Activated T-cell treated with anti-CD3 and anti-CD28 coated beads for 1 hour (primary cell): ENCODE data around the gene CASP4.
"Not testable (repeated sequence)": the region's sequence is repeated elsewhere in the genome, so short reads cannot be mapped to it uniquely, and the experiment has no call there.

Experiments
- DNase-seq: peaks from one replicate; pipeline ENCODE4 v3.0.0-alpha.2; 2020; ENCODE audit warnings: low read depth

CASP4 gene

DNA sequence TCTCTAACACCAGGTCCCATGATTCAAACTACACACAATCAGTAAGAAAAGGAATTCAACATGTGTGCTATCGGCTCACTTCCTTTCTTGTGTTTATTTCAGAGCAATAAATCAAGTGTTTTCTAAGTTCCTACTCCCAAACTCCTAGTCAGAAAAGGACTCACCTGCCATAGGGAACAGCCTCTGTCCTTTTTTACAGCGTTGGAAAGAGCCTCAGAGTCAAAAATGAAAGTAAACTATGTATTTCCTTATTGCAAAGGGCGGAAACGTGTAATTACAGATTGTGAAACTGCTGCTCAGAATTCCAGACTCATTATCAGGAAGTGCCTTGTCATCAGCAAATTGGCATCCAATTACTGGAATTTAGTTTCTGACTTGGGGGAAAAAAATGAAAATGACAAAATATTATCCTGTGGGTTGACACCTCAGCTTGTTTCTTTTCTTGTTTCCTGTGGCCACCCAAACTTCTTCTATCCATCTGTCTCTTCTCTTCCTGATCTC, at the start of gene CASP4:
CASP4 (minus strand) TSS at position 220 of the 501 bp plus-strand sequence; CDS start at position 171, 49 bp downstream.
- DNase-seq: no peak

DNA sequence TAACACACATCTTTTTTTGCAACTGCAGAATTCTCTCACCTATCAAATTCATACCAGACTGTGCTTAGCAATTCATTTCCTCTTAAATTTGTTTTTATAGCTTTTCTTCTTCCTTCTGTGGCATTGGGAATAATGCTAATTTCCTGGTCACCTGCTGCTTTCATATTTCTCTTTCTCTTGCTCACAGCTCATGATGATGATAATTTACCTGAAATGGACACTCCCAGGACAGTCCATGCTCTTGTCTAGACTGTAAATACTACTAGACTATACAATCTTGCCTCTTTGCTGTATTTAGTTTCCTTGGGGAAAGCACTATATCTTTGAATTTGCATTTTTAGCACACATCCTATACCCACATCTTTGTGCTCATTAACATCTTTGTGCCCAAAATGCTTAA, 39.1 kb upstream of the CASP4 start:
- DNase-seq: no peak

DNA sequence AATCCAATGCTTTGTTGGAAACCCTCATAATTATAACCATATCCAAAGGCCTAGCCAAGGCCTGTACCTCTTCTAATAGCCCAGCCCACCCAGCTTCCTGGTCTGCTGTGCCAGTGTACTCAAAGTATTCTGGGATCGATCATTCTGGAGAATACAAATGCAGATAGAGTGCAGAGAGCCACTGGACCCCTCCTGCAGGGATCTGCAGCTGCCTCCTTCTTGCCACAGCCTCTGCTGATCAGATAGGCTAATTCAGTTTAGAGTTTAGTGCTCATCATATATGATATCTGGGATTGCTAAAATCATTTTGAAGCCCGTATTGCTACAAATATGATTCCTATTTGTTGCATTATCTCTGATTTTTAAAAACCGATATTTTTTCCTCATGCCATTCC, 37.1 kb upstream of the CASP4 start:
- no peak for DNase-seq

DNA sequence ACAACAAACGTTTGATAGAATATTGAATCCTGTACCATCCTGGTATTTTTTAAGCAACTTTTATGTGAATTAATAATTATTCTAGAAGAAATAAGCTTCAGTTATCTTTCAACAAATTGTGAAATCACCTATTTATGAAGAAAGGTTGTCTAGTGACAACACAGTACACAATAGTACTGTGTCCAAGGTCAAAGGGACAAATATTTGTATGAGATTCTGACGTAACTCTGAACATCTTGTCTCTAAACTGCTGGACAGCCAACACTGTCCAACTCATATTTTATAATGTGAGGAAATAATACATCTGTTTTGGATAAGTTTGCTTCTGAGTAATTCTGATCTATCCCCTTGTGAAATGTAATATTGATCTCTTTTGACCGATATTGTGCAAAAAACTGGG, 35.6 kb upstream of the CASP4 start:
- no peak for DNase-seq

DNA sequence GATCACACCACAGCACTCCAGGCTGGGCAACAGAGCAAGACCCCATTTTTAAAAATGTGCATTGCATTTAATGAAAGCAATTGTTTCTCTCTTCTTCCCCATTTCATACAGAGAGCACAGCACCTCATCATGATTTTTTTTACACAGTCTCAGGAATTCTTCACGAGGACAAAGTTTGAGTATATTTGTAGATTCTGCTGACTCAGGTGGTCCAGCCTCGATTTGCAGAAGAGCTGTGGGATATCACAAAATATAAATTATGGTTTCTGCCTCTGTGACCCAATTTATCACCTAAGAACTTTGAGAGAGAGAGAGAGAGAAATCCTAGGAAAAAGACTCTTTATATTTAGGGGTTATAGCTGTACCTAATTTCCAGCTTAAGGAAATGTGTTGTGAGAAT, 34.8 kb upstream of the CASP4 start:
- DNase-seq: no peak

DNA sequence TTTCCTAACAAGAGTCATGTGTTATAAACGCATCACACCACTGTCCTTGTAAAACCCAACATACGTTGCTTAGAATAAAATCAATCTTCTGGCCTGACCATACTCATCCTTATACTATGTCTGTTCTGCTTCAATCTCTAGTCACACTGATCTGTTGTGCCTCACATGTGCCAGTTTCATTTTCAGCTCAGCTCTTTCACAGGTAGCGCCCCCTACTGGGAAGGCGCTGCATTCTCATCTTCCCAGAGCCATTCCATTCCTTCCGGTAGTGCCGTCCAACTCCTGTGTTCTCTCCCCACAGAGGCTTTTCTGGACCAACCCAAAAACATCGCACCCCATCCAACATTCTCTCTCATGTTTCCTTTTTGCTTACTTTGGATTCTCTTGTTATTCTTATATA, 32.4 kb upstream of the CASP4 start:
- peak; percentile 45 for DNase-seq

DNA sequence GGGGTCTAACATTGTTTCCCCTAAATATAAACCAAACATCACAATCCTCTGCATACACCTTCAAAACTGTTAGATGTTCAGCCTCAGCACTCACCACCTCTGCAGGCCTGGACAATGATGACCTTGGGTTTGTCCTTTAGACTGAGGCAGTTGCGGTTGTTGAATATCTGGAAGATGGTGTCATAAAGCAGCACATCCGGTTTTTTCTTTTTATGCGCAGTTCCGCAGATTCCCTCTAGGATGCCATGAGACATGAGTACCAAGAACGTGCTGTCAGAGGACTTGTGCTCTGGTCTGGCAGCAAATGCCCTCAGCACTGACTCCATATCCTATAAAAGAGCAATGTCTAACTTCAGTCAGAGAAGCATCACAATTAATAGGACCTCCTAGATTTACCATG, 31.8 kb upstream of the CASP4 start:
- no peak for DNase-seq

DNA sequence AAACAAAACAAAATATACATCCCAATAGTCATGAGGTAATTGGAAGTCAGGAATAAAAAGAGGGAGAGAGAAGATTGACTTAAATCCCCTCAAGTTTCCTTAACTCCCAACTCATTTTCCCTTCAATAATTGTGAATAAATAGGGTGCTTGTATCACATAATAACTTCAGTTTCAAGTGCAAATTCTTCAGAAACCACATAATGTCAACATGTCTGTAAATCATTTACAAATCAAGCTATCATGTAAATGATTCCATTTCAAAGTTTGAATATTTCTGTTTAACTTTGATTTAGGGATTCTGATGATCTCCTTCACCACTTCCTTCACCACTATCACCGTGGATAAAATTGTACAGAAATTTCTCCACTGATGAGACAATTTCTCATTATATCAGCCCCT, 31.3 kb upstream of the CASP4 start:
- DNase-seq: no peak

DNA sequence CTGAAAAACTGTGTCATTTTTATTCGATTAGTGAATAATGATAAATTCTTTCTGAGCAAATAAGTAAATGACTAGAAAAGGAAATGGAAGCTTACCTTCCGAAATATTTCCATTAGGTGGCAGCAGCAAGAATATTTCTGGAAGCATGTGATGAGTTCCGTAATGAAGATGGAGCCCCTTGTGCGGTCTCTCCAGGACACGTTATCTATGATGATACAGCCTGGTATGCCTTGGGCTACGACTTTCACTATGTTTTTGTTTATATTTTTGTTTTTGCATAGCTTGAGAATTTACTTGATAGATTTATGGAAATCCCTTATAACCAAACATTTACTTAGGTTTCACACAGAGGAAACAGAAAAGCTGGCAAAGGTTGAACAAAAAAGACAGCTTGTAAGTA, 28.9 kb upstream of the CASP4 start:
- DNase-seq: no peak

DNA sequence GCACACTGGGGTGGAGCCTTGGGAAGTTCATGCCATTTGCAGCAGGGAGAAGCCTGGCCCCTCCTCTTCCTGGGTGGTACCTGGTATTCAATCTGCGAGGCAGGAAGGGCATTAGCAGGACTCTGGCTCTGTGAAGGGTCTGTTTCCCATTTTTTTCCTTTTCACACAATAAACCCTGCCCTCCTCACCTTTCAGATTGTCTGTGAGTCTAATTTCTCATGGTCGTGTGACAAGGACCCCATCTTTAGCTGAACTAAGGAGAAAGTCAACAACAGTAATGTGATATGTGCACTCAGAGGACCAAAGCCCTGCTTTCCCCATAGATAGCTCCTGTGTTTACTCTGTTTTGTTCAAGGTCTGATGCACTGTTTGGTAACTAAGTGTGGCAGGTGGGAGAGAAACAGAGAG, 26.6 kb upstream of the CASP4 start:
- no peak for DNase-seq

DNA sequence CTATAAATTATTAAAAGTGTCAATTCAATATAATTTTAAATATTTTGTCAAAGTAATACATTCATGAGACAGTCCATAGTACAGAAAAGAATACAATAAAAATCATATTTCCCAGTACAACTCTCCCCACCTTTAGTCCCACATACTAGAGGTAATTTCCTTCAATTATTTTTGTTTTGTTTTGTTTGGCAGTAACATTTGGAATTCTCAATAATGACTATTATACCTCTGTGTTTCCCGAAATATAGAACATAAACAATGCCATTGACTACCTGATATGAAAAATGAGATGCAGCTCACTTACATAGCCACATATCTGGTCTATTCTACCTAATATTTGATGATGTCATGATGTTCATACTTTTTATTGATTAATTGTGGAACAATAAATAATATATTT, 24.4 kb upstream of the CASP4 start:
- DNase-seq: no peak

DNA sequence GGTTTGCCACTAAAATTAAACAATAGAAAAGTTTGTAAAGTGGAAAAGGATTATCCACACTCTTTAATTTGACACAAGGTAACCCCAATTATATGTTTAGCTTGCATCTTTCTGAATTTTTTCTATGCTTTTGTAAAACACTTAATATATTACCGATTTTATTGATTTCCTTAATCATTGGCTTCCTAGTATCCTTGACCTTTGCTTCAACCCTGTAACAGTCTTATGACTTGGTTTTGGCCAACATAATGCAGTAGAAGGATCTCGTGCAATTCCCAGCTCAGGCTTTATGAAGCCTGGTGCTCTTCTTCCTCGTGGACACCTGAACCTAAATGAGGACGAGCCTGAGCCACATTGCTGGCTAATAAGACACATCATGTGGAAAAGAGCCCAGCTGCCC, 23.6 kb upstream of the CASP4 start:
- DNase-seq: no peak

DNA sequence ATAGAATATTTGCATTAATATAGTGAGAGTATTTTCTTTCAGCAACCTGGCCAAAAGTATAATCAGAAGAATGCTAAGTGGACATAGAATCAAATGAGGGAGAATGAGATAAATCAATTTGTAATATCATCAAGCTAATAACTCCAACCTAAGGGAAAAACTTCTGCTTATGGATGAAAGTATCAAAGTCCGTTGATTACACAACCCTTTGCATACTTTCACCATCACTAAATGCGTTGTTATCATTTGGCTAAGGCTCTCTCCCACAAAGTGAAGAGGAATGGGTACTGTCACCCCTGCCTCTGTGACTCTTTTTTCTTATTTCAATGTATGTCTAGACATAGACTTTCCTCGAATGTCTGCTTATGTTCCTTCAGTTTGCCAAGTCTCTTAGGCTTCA, 16.4 kb upstream of the CASP4 start:
- no peak for DNase-seq

DNA sequence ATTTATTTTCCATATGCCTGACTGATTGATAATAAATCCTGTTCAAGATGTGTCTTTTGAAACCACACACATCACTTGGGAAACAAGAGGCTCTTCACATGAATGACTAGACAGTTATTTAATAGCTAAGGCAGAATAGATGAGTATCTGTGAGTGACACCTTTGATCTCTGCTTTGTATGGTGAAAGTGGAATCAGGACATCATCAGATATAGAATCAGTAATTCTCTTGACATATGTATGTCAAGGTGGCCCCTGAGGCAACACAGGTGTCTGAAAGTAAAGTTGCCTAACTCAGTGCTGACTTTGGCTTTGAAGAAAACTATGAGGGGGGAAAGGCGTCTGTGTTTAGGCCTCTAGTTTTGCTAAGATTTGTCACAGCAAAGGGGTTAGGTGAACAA, 11.5 kb upstream of the CASP4 start:
- no peak for DNase-seq

DNA sequence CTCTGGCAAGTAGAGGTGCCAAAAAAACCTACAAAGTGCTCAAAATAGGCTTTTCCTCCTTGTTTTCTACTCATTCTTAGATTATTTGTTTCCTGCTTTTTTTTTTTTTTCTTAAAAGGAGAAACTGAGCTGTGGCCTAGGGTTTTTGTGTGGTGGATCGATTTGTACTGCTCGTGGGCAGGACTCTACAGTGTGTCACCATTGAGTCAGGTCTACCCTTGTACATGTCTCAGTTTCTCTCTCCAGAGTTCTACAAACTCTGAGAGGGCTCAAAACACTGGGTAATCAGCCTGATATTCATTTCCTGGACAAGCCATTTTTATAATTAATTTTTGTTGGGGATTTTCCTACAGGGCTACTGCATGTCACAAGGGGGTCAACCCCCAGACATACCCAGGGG, 5.2 kb upstream of the CASP4 start:
- DNase-seq: no peak

DNA sequence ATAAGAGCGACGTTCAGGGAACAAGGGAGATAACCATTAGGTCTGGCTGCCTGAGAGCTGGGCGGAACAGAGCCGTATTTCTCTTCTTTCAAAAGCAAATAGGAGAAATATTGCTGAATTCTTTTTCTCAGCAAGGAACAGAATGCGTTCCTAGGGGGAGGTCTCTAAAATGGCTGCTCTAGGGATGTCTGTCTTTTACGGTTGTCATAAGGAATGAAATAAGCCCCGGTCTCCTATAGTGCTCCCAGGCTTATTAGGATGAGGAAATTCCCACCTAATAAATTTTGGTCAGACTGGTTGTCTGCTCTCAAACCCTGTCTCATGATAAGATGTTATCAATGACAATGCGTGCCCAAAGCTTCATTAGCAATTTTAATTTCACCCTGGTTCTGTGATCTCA, 4.5 kb upstream of the CASP4 start:
- not testable (repeated sequence) for DNase-seq

DNA sequence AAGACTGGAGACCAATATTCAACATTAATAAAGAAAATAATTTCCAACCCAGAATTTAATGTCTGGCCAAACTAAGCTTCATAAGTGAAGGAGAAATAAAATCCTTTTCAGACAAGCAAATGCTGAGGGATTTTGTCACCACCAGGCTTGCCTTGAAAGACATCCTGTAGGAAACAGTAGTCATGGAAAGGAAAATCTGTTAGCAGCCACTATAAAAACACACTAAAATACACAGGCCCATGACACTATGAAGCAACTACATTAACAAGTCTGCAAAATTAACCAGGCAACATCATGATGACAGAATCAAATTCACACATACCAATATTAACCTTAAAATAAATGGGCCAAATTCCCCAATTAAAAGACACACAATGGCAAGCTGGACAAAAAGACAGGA, 2.4 kb upstream of the CASP4 start:
- DNase-seq: no peak

DNA sequence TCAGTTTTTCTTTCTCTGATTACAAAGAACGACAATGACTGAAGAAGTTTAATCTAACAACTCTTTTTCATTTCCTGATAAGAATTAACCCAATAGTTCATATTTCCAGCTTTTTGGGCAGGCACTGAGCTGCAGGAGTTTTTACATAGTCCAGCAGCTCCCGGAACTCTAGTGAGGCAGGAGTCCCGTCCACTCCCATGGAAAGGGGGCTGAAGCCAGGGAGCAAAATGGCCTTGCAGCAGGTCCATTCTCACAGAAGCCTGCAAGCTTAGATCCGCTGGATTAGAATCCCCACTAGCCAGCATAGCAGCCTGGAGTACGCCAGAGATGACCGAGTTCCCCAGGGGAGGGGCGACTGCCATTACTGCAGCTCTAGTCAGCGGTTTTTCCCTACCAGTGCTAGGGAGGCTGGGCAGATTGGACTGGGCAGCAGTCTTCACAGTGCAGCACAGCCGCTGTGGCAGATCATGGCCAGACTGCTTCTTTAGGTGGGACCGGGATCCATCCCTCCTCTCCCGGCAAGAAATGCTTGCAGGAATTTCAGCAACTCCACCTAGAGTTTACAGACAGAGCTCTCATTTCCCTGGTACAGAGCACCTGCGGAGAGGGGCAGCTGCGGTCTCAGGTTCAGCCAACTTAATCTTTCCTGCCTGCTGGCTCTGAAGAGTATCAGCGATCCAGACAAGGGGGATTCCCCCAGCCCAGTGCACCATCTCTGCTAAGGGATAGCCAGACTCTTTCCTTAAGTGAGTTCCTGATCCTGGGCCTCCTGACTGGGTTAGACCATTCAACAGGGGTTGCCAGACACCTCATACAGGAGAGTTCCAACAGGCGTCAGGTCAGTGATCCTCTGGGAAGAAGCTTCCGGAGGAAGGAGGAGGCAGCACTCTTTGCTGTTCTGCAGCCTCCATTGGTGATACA, 742 bp upstream of the CASP4 start:
- no peak for DNase-seq

DNA sequence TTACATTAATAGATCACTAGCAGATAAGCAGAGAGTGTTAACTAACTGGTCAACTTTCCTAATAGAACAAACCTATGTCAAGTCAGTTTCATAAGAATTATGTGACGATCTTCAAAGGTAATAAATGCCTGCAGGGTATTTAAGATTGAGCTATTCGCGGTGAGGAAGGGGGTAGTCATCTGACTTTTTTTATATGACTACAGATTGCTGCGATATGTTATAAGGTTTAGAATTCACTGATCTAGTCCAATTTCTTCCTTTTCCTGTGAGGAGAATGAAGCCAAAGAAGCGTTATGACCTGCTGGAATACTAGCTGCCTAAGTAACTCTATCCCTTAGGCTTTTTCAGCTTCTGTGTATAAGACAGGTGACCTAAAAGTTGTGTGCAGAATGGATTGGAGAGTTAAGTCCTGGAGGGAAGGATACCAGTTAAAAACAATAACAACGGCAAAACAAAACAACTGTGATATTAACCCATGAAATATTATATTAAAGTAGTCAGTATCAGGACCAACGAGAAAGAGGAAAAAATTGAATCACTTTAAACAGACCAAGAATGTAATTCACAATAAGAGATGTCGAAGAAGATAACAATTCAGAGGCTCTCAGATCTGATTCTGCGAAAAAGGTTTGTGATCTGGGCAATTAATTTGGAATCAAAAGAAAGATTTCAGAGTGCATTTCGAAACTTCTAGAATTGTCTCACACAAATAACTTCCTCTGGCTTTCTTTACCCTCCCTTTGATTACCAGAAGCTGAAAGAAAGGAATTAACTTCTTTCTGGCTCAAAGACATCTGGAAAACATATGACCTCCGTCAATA, 630 bp downstream of the CASP4 start:
- no peak for DNase-seq

DNA sequence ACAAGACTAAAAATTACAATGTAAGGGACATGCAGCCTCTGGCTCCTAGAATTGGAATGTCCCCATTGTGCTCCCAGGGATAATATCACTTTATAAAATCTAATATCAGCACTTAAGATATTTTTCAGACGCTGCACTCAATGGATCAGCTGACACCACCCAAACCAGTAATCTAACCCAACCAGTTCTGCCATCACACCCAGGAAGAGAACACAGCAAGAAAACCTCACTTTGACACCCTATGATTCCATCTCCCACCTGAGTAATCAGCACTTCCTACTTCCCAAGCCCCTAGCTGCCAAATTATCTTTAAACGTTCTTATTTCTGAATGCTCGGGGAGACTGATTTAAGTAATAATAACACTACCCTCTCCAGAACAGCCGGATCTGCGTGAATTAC, 2.6 kb downstream of the CASP4 start:
- DNase-seq: no peak

DNA sequence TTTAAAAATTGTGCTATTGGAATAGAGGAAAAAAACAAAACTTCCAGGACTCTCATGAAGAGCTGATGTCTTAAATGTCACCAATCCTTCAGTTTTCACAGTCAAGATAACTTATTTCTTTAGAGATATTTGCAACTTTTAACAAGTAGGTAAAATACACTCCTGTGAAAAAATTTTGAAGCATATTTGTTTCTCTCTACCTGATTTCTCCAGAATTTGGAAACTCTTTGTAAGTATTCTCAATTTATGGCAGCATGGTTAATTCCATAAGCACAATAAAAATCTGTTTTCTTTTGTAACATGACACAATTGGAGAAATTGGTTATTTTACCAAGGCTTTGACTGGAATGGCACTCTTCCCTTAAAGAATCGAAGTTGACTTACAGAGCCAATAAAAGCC, 4.1 kb downstream of the CASP4 start:
- DNase-seq: no peak

DNA sequence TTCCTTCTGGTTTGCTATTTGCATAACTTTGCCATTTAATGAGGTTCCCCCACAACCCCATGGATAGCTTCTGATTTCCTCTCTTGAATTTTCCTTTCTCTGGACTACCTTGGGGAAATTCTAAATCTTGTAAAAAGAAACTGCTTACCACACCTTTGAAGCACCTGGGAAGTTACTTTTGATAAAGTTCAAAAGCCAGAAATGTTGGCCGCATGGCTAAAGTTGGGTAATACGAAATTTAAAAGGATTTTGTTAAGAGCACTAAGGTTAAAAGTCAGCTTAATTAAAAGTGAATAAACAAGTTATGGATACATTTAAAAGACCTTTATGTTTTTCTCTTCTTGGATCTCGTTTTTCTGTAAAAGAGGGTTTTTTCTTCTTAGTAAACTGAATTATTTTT, 5.5 kb downstream of the CASP4 start:
- DNase-seq: no peak

DNA sequence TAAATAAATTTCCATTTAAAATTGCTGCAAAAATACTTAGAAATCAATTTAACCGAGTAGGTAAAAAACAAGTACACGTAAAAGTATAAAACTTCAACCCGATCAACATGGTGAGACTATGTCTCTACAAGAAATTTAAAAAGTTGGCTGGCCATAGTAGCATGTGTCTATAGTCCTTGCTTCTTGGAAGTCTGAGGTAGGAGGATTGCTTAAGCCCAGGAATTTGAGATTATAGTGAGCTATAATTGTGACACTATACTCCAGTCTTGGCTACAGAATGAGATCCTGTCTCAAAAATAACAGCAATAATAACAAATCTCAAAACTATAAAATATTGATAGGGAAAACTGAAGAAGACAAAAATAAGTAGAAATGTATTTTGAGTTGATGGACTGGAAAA, 11.1 kb downstream of the CASP4 start:
- no peak for DNase-seq
